NCI-H510A (cell line): ENCODE data around the gene FEZF1.

ENCODE experiments used
- DNase-seq: peaks from one replicate; lab custom pipeline; 2025; lab: John Stamatoyannopoulos, UW

Gene FEZF1

GRCh38 chr7:122268101-122268500 is 36.4 kb downstream of the FEZF1 start:
- DNase-seq = no peak

- no peak for DNase-seq
Measured at GRCh38 chr7:122262246-122262645, 42.3 kb downstream of the FEZF1 start.

GRCh38 chr7:122261442-122261841 is 43.1 kb downstream of the FEZF1 start:
- DNase-seq = no peak

GRCh38 chr7:122261016-122261415 is 43.5 kb downstream of the FEZF1 start:
- DNase-seq = no peak

- no peak for DNase-seq
Measured at GRCh38 chr7:122260336-122260735, 44.2 kb downstream of the FEZF1 start.

- DNase-seq = no peak
Measured at GRCh38 chr7:122258971-122259370, 45.6 kb downstream of the FEZF1 start.

GRCh38 chr7:122257056-122257455 is 47.5 kb downstream of the FEZF1 start:
- no peak for DNase-seq

- DNase-seq = no peak
Measured at GRCh38 chr7:122256046-122256445, 48.5 kb downstream of the FEZF1 start.

GRCh38 chr7:122255454-122255853 is 49.1 kb downstream of the FEZF1 start:
- DNase-seq = no peak
